GM21367 (cell line): ENCODE results near the gene FBP1.
A peak's percentile ranks its signal among the peaks of the same experiment; 100 is the strongest.

Experiments
- ATAC-seq: cut with Tn5 transposase; IDR thresholded peaks from one replicate; pipeline ENCODE4 v1.9.1; 2021; ENCODE audit not compliant: unreplicated experiment

FBP1 gene

GRCh38 chr9:94639061-94639998 lies at the start of gene FBP1:
Gene FBP1 (minus strand): TSS chr9:94639518. CDS start chr9:94639310, 208 bp downstream.
- ATAC-seq, result no peak

GRCh38 chr9:94687451-94687850 lies 48.1 kb upstream of the FBP1 start:
- no peak for ATAC-seq

- ATAC-seq, result no peak
Measured at GRCh38 chr9:94685359-94685758, 46.0 kb upstream of the FBP1 start.

- peak; percentile 60 for ATAC-seq
Measured at GRCh38 chr9:94681508-94681907, 42.2 kb upstream of the FBP1 start.

GRCh38 chr9:94680621-94681020 lies 41.3 kb upstream of the FBP1 start:
- ATAC-seq, result no peak

- no peak for ATAC-seq
Measured at GRCh38 chr9:94680020-94680419, 40.7 kb upstream of the FBP1 start.

GRCh38 chr9:94679587-94679986 lies 40.3 kb upstream of the FBP1 start:
- ATAC-seq, result no peak

GRCh38 chr9:94677929-94678328 lies 38.6 kb upstream of the FBP1 start:
- ATAC-seq, result no peak

GRCh38 chr9:94676446-94677131 lies 37.3 kb upstream of the FBP1 start:
- no peak for ATAC-seq

GRCh38 chr9:94675008-94675881 lies 35.9 kb upstream of the FBP1 start:
- no peak for ATAC-seq

- ATAC-seq, result no peak
Measured at GRCh38 chr9:94672811-94673487, 33.6 kb upstream of the FBP1 start.

- peak; percentile 70 for ATAC-seq
Measured at GRCh38 chr9:94668928-94669729, 29.8 kb upstream of the FBP1 start.

GRCh38 chr9:94668418-94668927 lies 29.2 kb upstream of the FBP1 start:
- ATAC-seq, result no peak

GRCh38 chr9:94666364-94667099 lies 27.2 kb upstream of the FBP1 start:
- no peak for ATAC-seq

GRCh38 chr9:94665613-94666012 lies 26.3 kb upstream of the FBP1 start:
- no peak for ATAC-seq

- no peak for ATAC-seq
Measured at GRCh38 chr9:94664801-94665200, 25.5 kb upstream of the FBP1 start.

GRCh38 chr9:94663640-94664039 lies 24.3 kb upstream of the FBP1 start:
- ATAC-seq, result no peak

- ATAC-seq, result no peak
Measured at GRCh38 chr9:94663140-94663539, 23.8 kb upstream of the FBP1 start.
